SW 1271 (cell line): ENCODE results near the gene UBA1.

Source experiments
- DNase-seq, 2 experiments: peaks; one replicate each; lab custom pipeline; 2025; lab: John Stamatoyannopoulos, UW

UBA1 gene

GRCh38 chrX:47212381-47213293, 19.0 kb downstream of the UBA1 start:
- DNase-seq = no peak

DNA sequence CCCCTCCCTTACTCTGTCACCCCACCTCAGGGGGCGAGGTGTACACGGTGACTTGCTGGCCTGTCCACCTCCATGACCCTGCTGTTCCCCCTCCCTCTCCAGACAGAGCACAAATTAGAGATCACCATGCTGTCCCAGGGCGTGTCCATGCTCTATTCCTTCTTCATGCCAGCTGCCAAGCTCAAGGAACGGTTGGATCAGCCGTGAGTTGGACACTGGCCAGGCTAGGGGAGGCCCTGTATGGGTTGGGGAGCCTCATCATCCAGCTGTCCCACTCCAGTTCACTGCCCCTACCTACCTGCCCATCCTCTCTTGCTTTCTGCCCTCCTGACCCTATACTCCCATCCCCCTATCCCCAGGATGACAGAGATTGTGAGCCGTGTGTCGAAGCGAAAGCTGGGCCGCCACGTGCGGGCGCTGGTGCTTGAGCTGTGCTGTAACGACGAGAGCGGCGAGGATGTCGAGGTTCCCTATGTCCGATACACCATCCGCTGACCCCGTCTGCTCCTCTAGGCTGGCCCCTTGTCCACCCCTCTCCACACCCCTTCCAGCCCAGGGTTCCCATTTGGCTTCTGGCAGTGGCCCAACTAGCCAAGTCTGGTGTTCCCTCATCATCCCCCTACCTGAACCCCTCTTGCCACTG, 20.9 kb downstream of the UBA1 start:
- DNase-seq = no peak

- DNase-seq = no peak
Observed at GRCh38 chrX:47215291-47215900, 21.8 kb downstream of the UBA1 start.

GRCh38 chrX:47216393-47216925, 22.8 kb downstream of the UBA1 start:
- no peak for DNase-seq

- DNase-seq = no peak
Observed at GRCh38 chrX:47217121-47217851, 23.7 kb downstream of the UBA1 start.

DNA sequence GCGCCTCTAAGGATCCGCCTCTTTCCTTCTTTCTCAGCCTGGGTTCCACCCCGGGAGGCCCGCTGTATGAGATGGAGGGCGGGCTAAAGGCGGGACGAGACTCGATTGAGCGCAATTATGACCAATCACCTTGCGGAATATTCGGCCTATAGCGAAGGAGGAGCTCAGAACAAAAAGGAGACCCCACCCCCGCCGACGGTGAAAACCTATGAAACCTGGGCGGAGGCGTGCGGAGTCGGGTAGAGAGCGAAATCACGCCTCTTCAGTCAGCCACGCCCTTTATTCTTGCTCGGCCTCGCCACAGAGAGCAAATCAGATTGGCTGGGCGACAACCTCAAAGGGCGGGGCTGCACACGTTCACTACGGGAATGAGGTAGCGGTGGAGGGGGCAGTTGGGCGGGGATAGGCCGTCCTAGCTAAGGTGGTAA, 24.2 kb downstream of the UBA1 start:
- peak; percentile 75 to 90 for DNase-seq

GRCh38 chrX:47218280-47218919, 24.8 kb downstream of the UBA1 start, which contains the start of gene CDK16:
TSS of gene CDK16 (plus strand) at chrX:47218681. CDS start at chrX:47223558, 4,877 bp downstream.
- DNase-seq = peak; percentile 7 to 49

GRCh38 chrX:47218920-47219815, 25.5 kb downstream of the UBA1 start:
- DNase-seq = no peak

DNA sequence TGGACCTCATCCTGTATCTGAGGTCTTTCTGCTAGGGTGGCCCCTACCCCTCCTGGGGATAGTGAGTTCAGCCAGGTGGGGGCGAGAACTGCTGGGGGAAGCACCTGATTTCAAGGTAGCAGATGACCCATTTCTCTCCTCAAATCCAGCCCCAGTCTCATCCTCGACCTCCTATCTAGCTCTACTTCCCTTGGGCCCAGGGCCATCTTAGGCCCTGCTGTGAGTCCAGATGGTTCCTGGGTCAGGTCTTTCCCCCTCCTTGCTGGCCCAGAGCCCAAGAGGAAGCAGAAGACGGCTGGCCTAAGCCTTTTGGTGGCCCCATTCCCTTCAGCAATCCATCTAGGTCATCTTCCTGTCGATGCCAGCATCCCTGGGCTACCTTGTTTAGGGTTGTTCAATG, 28.1 kb downstream of the UBA1 start:
- no peak for DNase-seq

GRCh38 chrX:47222751-47223350, 29.2 kb downstream of the UBA1 start:
- DNase-seq = no peak

DNA sequence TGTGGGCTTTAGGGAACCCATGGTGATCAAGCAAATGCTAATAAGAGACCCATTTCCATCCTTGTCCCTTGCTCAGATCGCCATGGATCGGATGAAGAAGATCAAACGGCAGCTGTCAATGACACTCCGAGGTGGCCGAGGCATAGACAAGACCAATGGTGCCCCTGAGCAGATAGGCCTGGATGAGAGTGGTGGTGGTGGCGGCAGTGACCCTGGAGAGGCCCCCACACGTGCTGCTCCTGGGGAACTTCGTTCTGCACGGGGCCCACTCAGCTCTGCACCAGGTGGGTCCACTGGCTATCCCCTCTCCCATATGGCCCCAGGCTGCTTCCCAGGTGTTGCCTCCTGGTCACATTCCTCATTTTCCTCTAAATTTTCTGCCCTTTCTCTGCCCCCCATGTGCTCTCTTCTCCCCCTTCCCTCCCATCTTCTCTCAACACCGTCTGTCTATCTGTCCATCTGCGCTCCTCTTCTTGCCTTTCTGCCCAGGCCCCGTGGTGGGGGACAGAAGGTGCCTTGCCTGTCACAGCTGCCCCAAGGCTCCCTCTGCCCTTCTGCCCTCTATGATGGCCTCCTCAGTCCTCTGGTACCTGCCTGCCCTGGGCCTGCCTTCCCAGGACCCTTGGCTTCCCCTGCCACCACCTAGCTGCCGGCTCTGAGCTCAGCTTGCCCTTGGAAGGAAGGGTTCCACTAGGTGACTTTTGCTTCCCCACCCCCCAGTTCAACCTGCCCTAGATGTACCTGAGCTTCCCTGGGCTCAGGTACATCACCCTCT, 30.0 kb downstream of the UBA1 start:
- no peak for DNase-seq

- DNase-seq = no peak
Observed at GRCh38 chrX:47224266-47224895, 30.8 kb downstream of the UBA1 start.

GRCh38 chrX:47224896-47225290, 31.3 kb downstream of the UBA1 start:
- no peak for DNase-seq

- DNase-seq = no peak
Observed at GRCh38 chrX:47226071-47226470, 32.4 kb downstream of the UBA1 start.

DNA sequence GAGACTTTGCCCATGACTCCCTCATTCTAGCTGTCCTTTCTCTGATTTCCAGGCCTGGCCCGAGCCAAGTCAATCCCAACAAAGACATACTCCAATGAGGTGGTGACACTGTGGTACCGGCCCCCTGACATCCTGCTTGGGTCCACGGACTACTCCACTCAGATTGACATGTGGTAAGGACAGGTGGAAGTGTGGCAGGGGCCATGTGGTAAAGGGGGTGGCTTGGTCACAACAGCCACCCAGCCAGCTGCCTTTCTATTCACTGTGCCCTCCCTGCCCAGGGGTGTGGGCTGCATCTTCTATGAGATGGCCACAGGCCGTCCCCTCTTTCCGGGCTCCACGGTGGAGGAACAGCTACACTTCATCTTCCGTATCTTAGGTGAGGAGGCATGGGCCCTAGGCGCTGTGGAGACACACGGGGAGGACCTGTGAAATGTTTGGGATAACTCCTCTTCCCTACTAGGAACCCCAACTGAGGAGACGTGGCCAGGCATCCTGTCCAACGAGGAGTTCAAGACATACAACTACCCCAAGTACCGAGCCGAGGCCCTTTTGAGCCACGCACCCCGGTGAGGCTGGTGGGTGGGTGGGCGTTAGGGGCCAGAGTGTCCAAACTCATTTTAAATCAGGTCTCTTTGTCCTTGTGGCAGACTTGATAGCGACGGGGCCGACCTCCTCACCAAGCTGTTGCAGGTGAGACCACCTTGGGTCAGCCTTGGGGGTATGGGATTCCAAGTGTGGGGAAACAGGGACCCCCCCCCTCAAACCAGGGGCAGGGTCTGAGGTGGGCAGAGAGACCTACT, 33.1 kb downstream of the UBA1 start:
- DNase-seq = no peak

DNA sequence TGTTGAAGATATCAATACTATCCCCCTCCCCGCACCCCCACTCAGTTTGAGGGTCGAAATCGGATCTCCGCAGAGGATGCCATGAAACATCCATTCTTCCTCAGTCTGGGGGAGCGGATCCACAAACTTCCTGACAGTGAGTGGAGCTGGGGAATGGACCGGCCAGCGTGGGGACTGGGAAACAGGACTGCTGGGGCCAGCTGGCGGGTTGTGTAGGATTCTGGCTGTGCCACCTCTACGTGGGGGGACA, 33.6 kb downstream of the UBA1 start:
- DNase-seq = no peak

DNA sequence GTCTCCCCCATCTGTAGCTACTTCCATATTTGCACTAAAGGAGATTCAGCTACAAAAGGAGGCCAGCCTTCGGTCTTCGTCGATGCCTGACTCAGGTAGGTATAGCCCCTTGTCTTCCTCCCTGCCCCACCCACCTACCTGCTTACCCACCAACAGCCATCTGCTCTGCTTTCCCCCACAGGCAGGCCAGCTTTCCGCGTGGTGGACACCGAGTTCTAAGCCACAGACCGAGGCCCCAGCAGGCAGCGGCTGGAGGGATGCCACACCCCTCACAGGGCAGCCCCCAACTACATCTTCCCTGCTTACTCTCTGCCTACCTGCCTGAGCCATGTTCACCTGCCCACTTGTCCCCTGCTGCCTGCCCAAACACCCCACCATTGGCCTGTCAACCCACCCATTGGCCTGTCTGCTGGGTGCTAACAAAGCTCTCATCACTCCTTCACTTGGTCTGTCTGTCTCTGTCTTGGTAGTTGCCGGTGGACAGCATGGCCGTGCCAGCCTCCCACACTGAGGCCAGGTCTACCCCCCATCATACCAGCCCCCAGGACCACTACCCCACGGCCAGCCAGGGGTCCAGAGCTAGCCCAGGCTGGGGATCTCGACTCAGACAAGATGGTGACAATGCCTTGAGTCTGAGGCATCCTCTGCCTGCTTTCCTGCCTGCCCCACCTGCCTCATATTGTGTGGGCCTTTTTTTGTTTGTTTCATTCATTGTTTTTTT, 35.1 kb downstream of the UBA1 start:
- DNase-seq = no peak
